IPS-11a (cell line): Measurements from ENCODE around the gene MTOR.
A peak's percentile ranks its signal among the peaks of the same experiment; 100 is the strongest.
"Not testable (repeated sequence)": the region's sequence is repeated elsewhere in the genome, so short reads cannot be mapped to it uniquely, and the experiment has no call there.

ENCODE experiments used
- H3K4me3 ChIP-seq: one replicate; pipeline ENCODE4 v1.5.1; 2013; ENCODE audit warnings: low read depth, low read length, control low read depth

Gene MTOR

GRCh38 chr1:11067716-11068599, 194.4 kb downstream of the MTOR start:
- no peak overlapping the region for H3K4me3 ChIP-seq

- no peak overlapping the region for H3K4me3 ChIP-seq
These were observed 196.6 kb downstream of the MTOR start for GRCh38 chr1:11065796-11066195.

DNA sequence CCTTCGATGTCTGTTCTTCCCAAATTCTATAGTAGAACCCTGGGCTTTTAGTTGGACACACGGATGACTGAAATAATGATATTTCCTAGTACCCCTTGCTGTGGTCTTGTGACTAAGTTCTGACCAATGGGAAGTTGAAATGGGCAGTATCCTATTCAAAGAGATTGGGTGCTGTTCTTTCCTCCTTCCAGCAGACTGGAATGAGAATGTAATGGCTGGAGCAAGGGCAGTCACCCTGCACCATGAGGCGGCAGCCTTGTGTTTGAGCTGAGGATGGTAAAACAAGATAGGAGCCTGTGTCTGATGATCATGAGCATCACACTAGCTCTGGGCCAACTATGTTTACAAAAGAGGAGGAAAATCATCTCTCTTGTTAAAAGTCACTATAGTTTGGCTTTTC, 197.4 kb downstream of the MTOR start:
- H3K4me3 ChIP-seq: no peak overlapping the region

DNA sequence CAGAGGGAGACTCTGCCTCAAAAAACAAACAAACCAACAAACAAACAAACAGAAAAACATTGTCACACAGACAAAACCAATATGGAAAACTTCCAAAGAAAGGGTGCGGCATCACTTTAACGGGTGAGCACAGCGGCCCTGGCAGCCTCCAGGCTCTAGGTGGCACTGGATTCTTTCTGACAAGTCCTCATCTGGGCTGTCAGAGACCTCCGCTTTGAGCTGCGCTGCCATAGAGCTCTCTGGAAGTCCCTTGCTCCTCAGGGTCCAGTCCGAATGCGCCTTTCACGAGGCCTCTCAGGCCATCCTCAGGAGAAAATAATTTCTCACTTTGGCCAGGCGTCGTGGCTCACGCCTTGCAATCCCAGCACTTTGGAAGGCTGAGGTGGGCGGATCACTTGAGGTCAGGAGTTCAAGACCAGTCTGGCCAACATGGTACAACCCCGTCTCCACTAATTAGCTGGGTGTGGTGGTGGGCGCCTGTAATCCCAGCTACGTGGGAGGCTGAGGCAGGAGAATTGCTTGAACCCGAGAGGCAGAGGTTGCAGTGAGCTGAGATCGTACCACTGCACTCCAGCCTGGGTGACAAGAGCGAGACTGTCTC, 198.3 kb downstream of the MTOR start:
- not testable (repeated sequence) for H3K4me3 ChIP-seq

DNA sequence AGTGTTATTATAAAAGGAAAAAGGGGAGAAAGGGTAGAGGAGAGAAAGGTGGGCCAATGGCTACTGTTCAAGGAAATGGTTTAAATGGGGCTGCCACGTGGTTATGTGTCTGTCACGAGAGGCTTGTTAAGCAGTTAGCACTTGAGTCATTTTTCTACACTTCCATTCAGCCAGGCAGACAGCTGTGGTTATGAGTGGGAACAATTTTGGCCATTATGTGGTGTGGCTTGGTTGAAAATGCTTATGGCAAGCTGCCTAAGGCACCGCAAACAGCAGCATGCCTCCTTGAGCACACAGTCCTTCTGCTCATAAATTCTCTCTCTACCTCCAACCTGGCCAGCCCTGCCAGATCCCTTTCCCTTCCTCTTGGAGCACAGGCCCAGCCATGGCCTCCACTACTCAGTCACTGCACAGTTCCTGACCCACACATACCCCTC, 199.4 kb downstream of the MTOR start:
- H3K4me3 ChIP-seq: no peak overlapping the region

DNA sequence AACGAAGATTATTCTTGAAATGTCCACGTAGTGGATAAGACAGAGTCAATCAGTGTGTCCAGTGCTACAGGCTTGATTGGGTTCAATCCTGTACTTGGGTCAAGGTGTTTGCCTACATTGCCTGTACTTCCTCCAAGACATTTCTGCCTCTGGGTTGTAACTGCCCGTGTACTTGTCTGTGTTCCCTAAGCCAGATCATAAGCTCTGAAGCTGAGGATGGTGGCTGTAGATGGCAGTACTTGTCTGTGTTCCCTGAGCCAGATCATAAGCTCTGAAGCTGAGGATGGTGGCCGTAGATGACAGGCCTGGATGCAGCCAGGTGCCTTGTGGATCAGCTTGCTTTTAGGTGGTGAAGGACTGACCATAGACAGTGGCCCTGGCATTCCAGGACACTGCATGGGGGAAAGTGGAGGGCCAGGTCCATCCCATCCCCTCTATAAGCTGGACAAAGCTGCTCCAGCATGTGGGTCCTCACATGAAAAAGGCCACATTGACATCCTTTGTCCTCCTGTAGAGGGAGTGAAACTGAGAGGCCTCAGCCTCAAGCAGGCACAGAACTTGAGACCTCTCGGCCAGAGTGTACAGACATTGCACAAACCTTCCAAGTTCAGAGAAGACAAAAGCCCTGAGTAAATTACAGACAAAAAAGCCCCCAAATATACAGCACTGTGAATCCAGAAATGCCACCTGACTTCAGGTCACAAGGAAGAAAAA, 200.5 kb downstream of the MTOR start:
- H3K4me3 ChIP-seq: no peak overlapping the region

DNA sequence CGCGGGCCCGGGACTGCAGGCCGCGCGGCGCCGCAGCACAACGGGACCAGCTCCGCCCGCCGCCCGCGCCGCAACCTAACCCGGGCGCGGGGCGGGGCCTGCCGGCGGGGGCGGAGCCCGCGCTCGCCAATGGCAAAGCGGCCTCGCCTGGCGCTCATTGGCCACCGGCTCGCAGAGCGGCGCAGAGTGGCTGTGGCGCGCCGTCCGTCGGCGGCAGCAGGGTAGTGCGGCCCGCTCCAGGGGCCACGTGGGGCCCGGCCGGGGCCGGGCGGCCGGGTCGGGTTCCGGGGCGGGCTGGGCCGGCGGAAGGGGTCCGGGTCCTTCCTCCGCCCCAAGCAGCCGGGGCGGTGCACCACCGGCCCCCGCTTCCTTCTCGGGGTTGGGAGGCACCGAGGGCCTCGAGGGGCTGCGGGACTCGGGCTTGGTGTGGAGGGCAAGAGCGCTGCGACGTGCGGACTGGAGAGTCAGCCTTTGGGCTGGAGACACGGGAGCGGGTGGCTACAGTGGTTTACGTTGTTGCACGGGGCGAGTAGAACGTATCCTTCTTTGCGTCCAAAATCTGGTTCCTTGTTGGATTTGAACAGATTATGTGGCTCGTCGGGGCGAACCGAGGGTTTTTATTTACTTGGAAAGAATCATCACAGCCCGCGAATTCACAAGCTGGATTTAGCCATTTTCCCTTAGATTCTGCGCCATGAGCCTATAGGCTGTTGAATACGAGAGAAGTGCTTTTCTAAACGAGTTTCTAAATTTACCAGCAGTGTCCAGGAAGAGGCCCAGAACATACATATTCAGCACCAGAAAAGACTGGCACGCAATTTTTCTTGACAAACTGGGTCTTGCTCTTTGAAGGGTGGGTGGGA, 202.2 kb downstream of the MTOR start, which contains the start of gene SRM:
SRM (minus strand) TSS at position 51 of the 863 bp plus-strand sequence. CDS start 75 bp downstream, outside the sequence.
- H3K4me3 ChIP-seq: peak within 1 kb of the TSS; percentile 91

DNA sequence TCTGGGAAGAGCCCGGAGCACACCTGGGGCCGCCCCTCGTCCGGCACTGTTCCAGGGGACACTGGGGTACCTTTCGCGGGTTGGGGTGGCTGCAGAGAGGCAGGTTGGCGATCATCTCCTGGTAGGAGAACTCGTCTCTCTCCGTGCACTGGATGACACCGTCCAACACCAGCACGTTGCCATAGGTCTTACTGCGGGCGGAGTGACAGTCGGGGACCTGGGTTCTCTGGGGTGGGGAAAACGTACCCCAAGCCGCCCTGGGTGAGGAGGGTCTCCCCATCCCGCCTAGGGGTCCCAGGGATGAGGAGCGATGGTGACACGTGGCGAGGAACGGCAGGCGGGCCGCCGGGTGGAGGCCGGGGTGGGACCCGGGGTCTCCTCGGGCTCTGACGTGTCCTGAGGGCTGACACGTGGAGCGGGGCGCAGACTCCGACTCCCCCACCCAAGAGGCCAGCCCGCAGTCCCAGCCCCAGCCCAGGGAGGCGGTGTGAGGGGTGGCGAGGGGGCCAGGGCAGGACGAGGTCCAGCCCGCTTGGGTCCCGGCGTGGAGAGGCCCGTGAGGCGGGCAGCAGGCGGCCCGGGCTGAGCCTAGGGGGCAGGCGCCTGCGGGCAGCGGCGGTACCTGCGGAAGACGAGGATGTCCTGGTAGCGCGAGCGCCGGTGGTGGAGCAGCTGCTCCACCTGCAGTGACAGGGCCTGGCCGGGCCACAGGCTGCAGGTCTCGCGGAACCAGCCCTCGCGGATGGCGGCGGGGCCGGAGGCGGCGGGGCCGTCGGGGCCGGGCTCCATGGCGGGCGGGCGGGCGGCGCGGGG, 203.0 kb downstream of the MTOR start:
- H3K4me3 ChIP-seq: peak overlapping the region; percentile 79

DNA sequence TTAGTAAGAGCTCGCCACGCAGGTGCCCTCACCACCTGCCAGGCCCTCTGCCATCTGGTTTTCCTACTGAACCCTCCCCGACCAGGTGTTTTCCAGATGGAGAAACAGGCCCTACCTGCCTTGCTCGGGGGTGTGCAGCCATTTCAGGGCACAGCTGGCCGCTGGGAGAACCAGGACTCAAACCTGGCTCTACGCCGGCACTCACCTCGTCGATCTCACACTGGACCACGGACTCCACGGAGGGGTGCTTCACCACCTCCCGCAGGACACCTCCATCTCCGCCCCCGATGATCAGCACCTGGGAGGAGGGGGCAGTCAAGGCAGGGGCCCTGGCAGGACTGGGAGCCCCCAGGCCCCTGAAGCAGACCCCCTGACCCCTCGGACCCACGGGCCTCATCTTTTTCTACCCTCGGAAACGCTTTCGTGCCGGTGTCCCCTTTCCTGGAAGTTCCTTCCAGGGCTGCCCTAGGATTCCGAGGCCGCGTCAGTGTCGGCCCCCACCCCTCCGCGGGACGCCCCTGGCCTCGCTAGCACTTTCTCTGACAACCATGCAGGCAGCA, 203.7 kb downstream of the MTOR start:
- H3K4me3 ChIP-seq: peak overlapping the region; percentile 79

DNA sequence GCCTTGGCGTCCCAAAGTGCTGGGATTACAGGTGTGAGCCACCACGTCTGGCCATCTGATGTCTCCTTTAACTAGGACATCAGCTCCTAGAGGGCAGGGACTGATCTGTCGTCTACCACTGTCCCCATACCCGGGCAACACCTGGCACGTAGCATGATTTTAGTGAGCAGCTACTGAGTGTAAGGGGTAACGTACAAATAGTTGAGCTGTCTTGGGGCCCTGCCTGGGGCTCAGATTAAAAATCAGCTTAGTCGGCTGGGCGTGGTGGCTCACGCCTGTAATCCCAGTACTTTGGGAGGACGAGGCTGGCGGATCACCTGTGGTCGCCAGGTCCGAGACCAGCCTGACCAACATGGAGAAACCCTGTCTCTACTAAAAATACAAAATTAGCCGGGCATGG, 204.3 kb downstream of the MTOR start:
- no peak overlapping the region for H3K4me3 ChIP-seq

DNA sequence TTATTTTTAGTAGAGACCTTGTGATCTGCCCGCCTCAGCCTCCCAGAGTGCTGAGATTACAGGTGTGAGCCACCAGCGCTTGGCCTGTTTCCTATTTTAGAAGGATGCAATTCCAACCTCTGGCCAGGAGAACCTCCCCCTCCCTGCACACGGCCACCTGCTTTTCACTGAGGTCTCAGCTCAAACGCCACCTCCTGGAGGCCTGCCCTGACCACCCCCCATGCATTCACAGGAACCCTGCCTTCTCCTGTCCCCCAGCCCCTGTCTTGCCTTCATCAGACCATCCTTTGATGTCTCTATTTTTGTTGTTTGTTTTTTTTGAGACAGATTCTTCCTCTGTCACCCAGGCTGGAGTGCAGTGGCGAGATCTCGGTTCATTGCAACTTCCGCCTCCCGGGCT, 204.9 kb downstream of the MTOR start:
- no peak overlapping the region for H3K4me3 ChIP-seq
